NCI-H128 (cell line): Measurements from ENCODE around the gene FIZ1.
A peak's percentile ranks its signal among the peaks of the same experiment; 100 is the strongest.

Experiments used
- DNase-seq: peaks from one replicate; lab custom pipeline; 2025; ENCODE audit not compliant: unreplicated experiment; lab: John Stamatoyannopoulos, UW

Gene FIZ1

GRCh38 chr19:55599468-55599841 lies at the start of gene FIZ1:
Gene FIZ1 (minus strand): TSS chr19:55599517. CDS start chr19:55597865, 1,652 bp downstream.
- peak; percentile 97 for DNase-seq

DNA sequence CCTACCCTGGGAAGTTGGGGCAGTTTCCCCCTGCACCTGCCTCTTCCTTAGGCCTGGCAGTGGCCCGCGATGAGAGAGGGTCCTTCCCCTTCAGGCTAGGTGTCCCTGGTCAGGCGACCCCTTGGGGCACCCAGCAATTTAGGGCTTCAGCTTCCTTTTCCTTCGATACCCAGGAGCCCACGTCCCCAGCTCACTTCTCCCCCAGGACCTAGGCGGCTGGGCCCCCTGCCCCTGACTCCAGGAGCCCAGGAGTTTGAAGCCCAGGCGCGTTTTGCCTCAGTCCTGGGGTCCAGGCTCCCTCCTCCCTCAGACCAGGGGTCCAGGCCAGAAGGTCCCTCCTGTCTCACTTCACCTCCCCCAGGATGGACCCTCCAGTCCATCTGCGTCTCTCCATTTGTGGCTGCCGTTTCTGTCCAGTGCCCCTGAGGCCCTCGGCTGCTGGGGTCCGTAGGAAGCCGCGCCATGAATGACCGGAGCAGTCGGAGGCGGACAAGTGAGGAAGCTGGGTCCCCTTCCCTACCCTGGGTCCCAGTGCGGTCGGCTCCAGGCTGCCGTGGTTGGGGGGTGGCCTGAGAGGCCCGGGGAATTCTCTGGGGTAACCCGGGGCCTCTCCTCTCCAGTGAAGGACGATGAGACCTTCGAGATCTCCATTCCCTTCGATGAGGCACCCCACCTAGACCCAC lies 49.4 kb upstream of the FIZ1 start:
- no peak for DNase-seq

DNA sequence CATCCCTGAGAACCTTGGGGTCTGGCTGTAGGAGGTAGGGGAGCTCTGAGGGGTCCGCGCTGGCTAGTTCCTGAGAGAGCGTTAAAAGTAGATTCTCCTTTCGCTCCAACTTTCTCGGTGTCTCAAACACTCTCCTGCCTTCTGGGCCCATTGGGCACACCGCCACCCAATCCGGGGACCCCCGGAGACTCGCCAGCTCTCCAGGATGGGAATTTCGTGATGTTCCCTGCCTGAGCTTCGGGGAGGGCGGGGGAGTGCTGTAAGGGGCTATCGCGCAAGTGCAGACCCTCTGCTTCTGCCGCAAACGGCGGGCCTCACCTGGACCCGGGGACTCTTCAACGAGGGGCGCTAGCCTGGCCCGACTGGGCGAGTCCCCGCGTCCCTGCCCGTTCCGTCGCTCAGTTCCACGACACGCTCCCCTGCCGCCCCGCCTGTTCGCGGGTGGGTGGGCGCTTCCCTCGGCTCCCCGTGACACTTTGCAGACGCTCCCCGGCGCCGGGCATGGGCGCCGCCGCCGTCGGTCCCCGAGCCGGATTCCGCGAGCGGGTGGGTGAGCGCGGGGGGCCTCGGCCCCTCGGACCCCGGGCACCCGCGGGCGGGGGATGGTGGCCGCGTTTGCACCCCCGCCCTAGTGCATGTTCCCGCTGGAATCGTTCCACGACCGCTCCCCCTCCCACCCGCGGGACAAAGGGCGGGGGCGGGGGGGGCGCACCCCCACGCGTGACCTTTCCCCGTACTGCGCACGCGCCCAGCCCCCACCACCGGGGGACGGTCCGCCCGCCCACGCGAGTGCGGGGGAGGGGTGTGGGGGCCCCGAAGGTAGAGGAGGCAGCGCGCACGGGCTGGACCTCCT lies 48.6 kb upstream of the FIZ1 start, which contains the start of gene CCDC106:
CCDC106 (plus strand) TSS at position 481 of the 853 bp plus-strand sequence. CDS start 835 bp downstream, outside the sequence.
- peak; percentile 55 for DNase-seq

DNA sequence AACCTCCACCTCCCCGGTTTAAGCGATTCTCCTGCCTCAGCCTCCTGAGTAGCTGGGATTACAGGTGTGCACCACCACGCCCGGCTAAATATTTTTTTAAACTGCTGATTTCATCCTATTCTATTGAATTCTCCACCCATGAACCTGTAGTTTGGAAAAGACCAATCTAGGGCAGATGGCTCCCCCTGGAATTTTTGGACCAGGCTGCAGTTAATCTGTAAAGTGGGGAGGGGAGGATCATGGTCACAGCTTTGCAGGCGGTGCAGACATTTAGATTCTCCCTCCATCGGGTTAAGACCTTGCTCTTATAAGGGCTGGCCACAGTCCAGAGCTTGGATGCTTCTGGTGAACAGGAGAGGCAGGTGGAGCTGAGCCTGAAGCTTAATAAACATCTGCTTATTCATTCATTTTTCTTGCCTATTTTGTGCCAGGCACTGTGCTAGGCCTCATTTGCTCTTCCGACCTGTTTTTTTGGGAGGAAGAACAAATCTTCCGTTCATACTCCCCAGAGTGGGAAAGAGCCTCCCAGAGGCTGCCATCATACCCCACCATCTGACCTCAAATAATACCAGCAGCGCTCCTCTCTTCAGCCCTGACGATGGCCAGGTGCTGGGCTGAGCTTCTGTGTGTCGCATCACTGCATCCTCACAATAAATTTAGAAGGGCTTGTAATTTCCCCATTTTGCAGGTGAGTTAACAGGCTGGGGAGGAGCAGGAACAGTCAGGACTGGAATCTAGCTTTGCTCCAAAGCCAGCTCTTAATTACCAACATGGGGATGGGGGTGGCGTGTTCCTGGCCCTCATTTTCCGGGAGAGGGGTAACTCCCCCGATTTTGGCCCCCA lies 47.8 kb upstream of the FIZ1 start:
- DNase-seq, result no peak

DNA sequence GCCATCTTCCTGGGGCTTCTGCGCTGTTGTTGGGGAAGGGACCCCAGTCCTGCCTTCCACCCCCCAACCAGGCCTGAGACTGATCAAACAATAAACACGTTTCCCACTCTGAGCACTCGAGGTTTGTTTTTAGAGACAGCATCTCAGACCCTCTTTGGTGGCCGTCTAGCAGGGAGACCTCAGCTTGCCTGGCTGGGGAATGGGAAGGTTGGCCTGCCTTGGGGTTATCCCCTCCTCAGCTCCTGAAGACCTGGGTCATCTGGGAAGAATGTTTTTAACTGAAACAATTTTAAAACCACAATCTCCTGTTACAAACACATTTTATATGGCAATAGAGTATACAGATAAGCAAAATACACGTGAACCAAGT lies 46.2 kb upstream of the FIZ1 start:
- no peak for DNase-seq

DNA sequence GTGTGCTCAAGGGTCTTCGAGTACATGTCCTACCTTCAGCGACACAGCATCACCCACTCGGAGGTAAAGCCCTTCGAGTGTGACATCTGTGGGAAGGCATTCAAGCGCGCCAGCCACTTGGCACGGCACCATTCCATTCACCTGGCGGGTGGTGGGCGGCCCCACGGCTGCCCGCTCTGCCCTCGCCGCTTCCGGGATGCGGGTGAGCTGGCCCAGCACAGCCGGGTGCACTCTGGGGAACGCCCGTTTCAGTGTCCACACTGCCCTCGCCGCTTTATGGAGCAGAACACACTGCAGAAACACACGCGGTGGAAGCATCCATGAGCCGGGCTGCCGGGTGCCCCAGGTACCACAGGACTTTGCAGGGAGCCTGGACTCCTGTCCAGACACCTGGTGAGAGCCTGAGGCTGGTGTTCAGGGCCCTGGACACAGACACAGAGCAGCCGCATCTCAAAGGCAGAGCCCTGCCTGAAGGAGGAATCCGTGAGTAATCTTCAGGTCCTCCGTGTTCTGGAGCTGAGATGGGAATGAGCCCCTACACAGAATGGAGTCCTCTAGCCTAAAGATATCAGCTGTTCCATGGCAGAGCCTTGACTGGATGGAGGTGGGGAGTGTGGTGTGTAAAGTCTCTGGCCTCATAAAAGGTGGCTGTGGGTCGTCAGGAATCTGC lies 45.7 kb upstream of the FIZ1 start:
- DNase-seq, result no peak

DNA sequence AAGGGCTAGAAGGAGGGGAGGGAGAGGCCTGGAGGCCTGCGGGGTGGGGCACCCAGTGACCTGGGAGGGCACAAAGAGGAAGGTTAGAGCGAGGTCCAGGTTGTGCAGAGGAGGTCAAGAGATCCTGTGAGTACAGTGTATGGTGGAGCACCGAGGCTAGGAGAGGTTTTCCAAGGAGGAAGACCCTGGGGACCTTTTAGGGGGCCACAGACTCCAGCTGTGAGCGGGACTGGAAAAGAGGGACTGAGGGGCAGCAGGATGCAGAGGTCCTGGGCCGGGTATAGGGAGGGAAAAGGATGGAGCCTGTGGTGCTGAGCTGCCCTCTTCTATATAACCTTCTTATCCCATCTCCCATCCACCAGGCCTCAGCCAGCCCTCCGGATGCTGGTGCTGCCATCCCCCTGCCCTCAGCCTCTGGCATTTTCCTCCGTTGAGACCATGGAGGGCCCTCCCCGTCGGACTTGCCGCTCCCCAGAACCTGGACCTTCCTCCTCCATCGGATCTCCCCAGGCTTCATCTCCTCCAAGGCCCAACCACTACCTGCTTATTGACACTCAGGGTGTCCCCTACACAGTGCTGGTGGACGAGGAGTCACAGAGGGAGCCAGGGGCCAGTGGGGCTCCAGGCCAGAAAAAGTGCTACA lies 45.0 kb upstream of the FIZ1 start:
- DNase-seq, result no peak

- DNase-seq, result no peak
Observed at GRCh38 chr19:55643887-55644176, 44.5 kb upstream of the FIZ1 start.

- no peak for DNase-seq
Observed at GRCh38 chr19:55643003-55643886, 43.9 kb upstream of the FIZ1 start, which contains the start of gene ZNF581. Gene ZNF581 (plus strand): TSS chr19:55643649. CDS start chr19:55644572, 923 bp downstream.

DNA sequence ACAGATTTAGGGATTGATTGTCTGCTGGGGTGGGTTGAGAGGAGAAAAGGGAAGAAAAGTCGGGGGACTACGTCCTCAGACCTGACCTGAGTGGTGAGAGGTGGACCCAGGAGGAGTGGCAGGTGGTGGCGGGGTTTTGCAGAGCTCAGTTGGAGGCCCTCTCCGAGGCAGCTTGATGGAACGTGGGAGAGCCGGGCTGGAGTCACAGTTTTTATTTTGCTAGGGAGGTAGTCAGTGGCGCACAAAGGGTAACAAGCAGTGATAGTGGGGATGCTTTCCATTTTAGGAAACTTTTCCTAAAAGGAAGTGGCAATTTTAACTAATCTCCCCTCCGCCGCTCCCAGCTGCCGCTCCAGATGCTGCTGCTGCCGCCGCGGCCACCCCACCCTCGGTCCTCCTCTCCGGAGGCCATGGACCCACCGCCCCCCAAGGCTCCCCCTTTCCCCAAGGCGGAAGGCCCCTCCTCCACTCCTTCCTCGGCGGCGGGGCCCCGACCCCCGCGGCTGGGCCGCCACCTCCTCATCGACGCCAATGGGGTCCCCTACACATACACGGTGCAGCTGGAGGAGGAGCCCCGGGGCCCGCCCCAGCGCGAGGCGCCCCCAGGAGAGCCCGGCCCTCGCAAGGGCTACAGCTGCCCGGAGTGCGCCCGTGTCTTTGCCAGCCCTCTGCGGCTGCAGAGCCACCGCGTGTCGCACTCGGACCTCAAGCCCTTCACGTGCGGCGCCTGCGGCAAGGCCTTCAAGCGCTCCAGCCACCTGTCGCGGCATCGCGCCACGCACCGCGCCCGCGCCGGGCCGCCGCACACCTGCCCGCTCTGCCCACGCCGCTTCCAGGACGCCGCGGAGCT lies 43.1 kb upstream of the FIZ1 start:
- no peak for DNase-seq

- DNase-seq, result no peak
Observed at GRCh38 chr19:55641426-55642152, 42.3 kb upstream of the FIZ1 start.

GRCh38 chr19:55640577-55641425 lies 41.5 kb upstream of the FIZ1 start, which contains the start of gene ZNF580:
Gene ZNF580 (plus strand): TSS chr19:55641002. CDS start chr19:55642509, 1,507 bp downstream.
- peak; percentile 41 for DNase-seq

DNA sequence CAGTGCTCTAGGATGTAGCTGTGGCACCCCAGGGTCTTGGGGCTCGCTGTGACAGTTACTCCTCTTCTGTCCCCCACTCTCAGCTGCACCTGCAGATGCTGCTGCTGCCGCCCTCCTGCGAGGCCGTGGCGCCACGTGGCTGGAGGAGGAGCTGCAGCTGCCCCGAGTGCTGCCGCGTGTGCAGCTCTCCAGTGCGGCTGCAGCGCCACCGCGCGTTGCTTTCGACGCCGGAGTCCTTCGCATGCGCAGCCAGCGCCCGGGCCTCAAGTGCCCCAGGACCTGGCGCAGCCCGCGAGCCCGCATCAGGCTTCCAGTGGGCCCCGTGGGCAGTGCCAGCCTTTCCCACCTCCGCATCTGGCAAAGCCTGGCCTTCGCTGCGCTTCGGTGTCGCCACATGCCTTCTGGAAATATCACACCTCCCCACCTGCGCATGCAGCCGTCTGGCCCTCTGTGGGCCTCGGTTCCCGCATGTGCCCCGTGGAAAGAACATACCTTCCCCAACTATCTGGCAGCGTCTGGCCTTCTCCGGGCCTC lies 40.8 kb upstream of the FIZ1 start:
- DNase-seq, result peak; percentile 38

DNA sequence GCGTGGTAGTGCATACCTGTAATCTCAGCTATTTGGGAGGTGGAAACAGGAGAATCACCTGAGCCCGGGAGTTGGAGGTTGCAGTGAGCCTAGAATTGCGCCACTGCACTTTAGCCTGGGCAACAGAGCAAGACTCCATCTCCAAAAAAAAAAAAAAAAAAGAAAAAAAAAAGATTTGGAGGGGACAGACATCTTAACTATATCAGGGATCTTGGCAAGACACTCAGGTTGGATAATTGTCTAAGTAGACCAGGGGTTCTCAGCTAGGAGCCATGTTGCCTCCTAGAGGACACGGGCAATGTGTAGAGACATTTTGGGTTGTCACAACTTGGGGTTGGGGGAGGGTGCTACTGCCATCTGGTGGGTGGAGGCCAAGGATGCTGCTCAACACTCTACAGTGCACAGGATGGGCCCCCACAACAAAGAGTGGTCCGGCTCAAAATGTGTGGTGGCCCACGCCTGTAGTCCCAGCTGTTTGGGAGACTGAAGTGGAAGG lies 39.6 kb upstream of the FIZ1 start:
- DNase-seq, result no peak

DNA sequence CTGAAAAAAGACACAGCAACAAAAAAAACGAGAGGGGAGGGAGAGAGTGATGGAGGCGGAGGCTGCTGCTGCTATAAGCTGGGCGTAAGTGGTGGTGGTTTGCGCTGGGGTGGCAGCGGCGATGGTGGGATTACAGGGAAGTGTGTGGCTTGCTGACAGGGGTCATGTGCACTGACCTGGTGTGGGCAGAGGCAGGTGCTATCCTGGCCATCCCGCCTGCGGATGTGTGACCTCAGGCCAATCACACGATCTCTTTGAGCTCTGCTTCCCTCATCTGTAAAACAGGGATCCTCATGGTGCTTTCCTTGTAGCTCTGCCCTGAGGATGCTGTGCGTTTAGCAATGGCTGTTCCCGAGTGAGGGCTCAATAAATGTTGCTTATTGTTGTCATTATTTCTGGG lies 38.2 kb upstream of the FIZ1 start:
- no peak for DNase-seq

DNA sequence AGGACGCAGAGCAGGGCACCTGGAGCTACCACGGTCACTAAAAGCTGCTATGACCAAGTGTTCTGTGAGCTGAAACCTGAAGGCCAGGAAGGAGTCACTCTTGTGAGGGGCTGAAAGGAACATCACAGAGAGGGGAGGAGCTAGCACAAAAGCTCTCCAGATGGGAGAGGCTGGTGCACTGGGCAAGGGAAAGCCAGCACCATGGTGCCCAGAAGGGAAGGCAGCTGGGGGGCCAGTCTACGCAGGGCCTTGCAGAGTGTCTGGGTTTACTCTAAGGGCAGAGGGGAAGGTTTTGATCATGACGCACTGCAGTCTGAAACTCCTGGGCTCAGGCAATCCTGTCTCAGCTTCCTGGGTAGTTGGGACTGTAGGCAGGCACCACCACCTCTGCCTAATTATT lies 37.4 kb upstream of the FIZ1 start:
- DNase-seq, result no peak
